Progenitor cell of endocrine pancreas (in vitro differentiated cells): ENCODE measurements around the gene ZBTB33. TPM values are rescaled to one million over a fixed set of nuclear protein-coding genes. Genes with fewer than 3 reads are reported as not detected.

Source experiments
- DNase-seq: peaks from one replicate; pipeline ENCODE4 v3.0.0; 2021; ENCODE audit warnings: low spot score; ENCODE audit not compliant: unreplicated experiment
- H3K27ac Mint-ChIP-seq: 2 replicates; pipeline ENCODE4 v1.8.0; 2021; ENCODE audit warnings: mild to moderate bottlenecking, moderate library complexity, mixed read lengths
- H3K27me3 Mint-ChIP-seq: 2 replicates; pipeline ENCODE4 v1.8.0; 2021; ENCODE audit warnings: mixed read lengths
- H3K36me3 Mint-ChIP-seq: 2 replicates; pipeline ENCODE4 v1.8.0; 2022; ENCODE audit warnings: mixed read lengths; ENCODE audit not compliant: insufficient read depth
- H3K4me1 Mint-ChIP-seq: 2 replicates; pipeline ENCODE4 v1.8.0; 2021; ENCODE audit warnings: low read depth, mixed read lengths
- H3K4me3 Mint-ChIP-seq: 2 replicates; pipeline ENCODE4 v1.8.0; 2021; ENCODE audit warnings: low read depth, mild to moderate bottlenecking, moderate library complexity, mixed read lengths
- H3K9me3 Mint-ChIP-seq: 2 replicates; pipeline ENCODE4 v1.8.0; 2021; ENCODE audit warnings: low read depth, mixed read lengths
- CTCF ChIP-seq: fragments of 200-600 bp; sonication (generic); IDR thresholded peaks from one replicate; pipeline ENCODE4 v1.5.0; 2021; ENCODE audit warnings: antibody characterized with exemption, mild to moderate bottlenecking; ENCODE audit not compliant: unreplicated experiment
- total RNA-seq: library from RNA; stranded (reverse); gene quantifications from 2 replicates; pipeline ENCODE4 v1.2.1, GENCODE V29; 2021

The ZBTB33 gene
- total RNA-seq, 1 donor from 2014 or later: 40.4 TPM

GRCh38 chrX:120236687-120237479 is 13.7 kb upstream of the ZBTB33 start:
- H3K4me3 Mint-ChIP-seq: no peak overlapping the region
- no peaks in the 10 kb centered on the region for H3K27me3 Mint-ChIP-seq
- DNase-seq: no peak
- H3K27ac Mint-ChIP-seq: no peak overlapping the region
- H3K9me3 Mint-ChIP-seq: peaks cover 6% of the 10 kb centered on the region
- peaks cover 2% of the 10 kb centered on the region for H3K4me1 Mint-ChIP-seq
- TF ChIP-seq CTCF: no peak
- H3K36me3 Mint-ChIP-seq: peaks cover 2% of the 10 kb centered on the region

- no peak for TF ChIP-seq CTCF
- no peaks in the 10 kb centered on the region for H3K27me3 Mint-ChIP-seq
- peaks cover 1% of the 10 kb centered on the region for H3K36me3 Mint-ChIP-seq
- peaks cover 3% of the 10 kb centered on the region for H3K9me3 Mint-ChIP-seq
- no peak overlapping the region for H3K27ac Mint-ChIP-seq
- peaks cover 2% of the 10 kb centered on the region for H3K4me1 Mint-ChIP-seq
- no peak for DNase-seq
- no peak overlapping the region for H3K4me3 Mint-ChIP-seq
Measured at GRCh38 chrX:120238933-120239332, 11.7 kb upstream of the ZBTB33 start.

GRCh38 chrX:120242813-120243212 is 7.8 kb upstream of the ZBTB33 start:
- TF ChIP-seq CTCF: no peak
- H3K27ac Mint-ChIP-seq: no peak overlapping the region
- no peaks in the 10 kb centered on the region for H3K36me3 Mint-ChIP-seq
- H3K27me3 Mint-ChIP-seq: peaks cover 10% of the 10 kb centered on the region
- peaks cover 6% of the 10 kb centered on the region for H3K4me1 Mint-ChIP-seq
- H3K4me3 Mint-ChIP-seq: no peak overlapping the region
- no peak for DNase-seq
- peaks cover 9% of the 10 kb centered on the region for H3K9me3 Mint-ChIP-seq

- Mint-ChIP-seq H3K27me3 (peaks cover 15% of the 10 kb centered on the region), H3K36me3 (no peaks in the 10 kb centered on the region), H3K9me3 (peaks cover 6% of the 10 kb centered on the region), H3K4me1 (peaks cover 6% of the 10 kb centered on the region), H3K4me3 (peak overlapping the region; percentile 86), H3K27ac (peak overlapping the region; percentile 90)
- TF ChIP-seq CTCF: no peak
- DNase-seq: no peak
Measured at GRCh38 chrX:120244395-120244734, 6.2 kb upstream of the ZBTB33 start.

GRCh38 chrX:120244735-120245498 is 5.7 kb upstream of the ZBTB33 start:
- Mint-ChIP-seq H3K27ac (peak overlapping the region; percentile 90), H3K4me3 (peak overlapping the region; percentile 86), H3K4me1 (peaks cover 6% of the 10 kb centered on the region), H3K27me3 (peaks cover 15% of the 10 kb centered on the region), H3K9me3 (peaks cover 6% of the 10 kb centered on the region), H3K36me3 (no peaks in the 10 kb centered on the region)
- peak; percentile 19 for DNase-seq
- TF ChIP-seq CTCF: no peak
